Activated CD4-positive, alpha-beta T cell treated with anti-CD3 and anti-CD28 coated beads, Interleukin-2, amount 10 ng/mL, durations not matched to agents 24 days and 14 days (primary cell): Measurements from ENCODE around the gene ANKRD11. TPM values are rescaled to one million over a fixed set of nuclear protein-coding genes. Genes with fewer than 3 reads are reported as not detected.

Source experiments
- DNase-seq: peaks from one replicate; pipeline ENCODE4 v3.0.0; 2022
- H3K27ac Mint-ChIP-seq: one replicate; pipeline ENCODE4 v1.8.0; 2022; ENCODE audit warnings: mild to moderate bottlenecking, mixed read lengths
- H3K27me3 Mint-ChIP-seq: one replicate; pipeline ENCODE4 v1.8.0; 2022; ENCODE audit warnings: mixed read lengths
- H3K36me3 Mint-ChIP-seq: one replicate; pipeline ENCODE4 v1.8.0; 2022; ENCODE audit warnings: low read depth, mild to moderate bottlenecking, mixed read lengths
- H3K4me1 Mint-ChIP-seq: one replicate; pipeline ENCODE4 v1.8.0; 2021; ENCODE audit warnings: mixed read lengths
- H3K4me3 Mint-ChIP-seq: one replicate; pipeline ENCODE4 v1.8.0; 2022; ENCODE audit warnings: mild to moderate bottlenecking, moderate library complexity, mixed read lengths
- H3K9me3 Mint-ChIP-seq: one replicate; pipeline ENCODE4 v1.8.0; 2021; ENCODE audit warnings: mixed read lengths
- intact Hi-C: fragments of 100-400 bp; cut with micrococcal nuclease; formaldehyde crosslinking; loops from one replicate; pipeline ENCODE4 v1.15.1; 2023
- total RNA-seq: library from RNA; stranded (reverse); gene quantifications from 2 replicates; pipeline ENCODE4 v1.2.3, GENCODE V29; 2022

Gene ANKRD11
- 152 TPM in 2 replicates for total RNA-seq

DNA sequence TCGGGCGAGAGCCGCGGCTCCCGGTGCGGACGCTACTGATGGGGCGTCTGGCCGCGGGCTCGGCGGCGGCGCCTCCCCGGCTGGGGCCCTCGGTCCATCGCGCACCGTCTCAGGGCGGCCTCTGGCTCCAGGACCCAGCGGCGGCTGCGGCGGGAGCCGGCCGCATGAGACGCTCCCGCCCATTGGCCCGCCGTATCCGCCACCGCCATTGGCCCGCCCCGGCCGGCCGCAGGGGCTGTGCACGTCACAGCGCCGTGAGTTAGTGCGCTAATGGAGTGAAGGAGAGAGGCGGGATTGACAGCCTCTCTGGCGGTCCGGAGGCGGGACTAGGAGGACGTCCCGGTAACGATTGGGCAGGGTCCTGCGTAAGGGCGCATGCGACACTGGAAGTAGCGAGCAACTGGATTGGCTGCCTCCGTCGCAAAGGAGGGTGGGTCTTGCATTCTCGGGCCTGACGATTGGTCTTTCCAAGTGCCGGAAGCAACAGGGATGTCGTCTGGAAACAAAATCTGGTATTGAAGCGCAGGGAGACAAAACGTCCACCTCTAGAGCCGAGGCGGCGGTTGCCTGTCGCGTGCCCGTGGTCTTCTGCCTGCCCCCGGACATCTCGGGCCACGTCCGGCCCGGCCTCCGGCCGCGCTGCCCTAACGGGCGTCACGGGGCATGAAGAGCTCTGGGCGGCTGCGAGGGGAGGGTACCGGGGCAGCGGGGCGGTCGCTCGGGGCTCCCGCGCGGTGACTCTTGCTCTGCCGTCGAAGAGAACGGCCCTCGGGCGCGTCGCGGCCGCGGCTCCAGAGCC, at the start of gene ANKRD11:
ANKRD11 (minus strand) TSS at position 123 of the 799 bp plus-strand sequence. CDS start 173,542 bp downstream, outside the sequence.
- H3K36me3 Mint-ChIP-seq: peaks cover 10% of the 10 kb centered on the region
- peaks cover 41% of the 10 kb centered on the region for H3K4me1 Mint-ChIP-seq
- intact Hi-C loops: loop anchor here (1.0 kb wide), 4 partner anchors 18 to 249 kb away; partner anchors contain the start of genes RPL13 and SPG7

DNA sequence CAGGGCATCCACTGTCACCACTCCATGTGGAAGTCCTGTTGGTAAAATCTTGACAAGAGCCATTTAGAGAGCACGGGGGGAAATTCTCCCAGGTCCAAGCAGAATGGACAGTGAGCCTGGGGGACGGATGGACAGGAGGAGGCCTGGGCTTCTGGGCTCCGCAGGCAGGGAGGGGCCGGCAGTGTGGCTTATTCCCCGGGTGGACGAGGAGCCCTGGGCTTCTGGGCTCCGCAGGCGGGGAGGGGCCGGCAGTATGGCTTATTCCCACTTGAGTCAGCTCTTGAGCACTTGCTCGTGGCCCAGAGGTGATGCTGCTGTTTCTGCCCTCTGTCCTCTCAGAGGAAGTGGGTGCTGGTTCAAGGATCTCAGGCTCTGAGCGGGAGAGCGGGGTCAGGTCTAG, 47.9 kb upstream of the ANKRD11 start:
- no peak for DNase-seq
- peaks cover 40% of the 10 kb centered on the region for H3K36me3 Mint-ChIP-seq
- peaks cover 24% of the 10 kb centered on the region for H3K4me1 Mint-ChIP-seq
- H3K27ac Mint-ChIP-seq: no peak overlapping the region
- no peaks in the 10 kb centered on the region for H3K9me3 Mint-ChIP-seq
- no peaks in the 10 kb centered on the region for H3K27me3 Mint-ChIP-seq
- H3K4me3 Mint-ChIP-seq: no peak overlapping the region
- intact Hi-C loops: no loop called here

More for the DNA sequence above, at the start of gene ANKRD11:
- H3K9me3 Mint-ChIP-seq: no peaks in the 10 kb centered on the region
- peak within 1 kb of the TSS; percentile 94 for H3K4me3 Mint-ChIP-seq
- DNase-seq: peak; percentile 100
- H3K27ac Mint-ChIP-seq: peak within 1 kb of the TSS; percentile 96
- no peaks in the 10 kb centered on the region for H3K27me3 Mint-ChIP-seq

DNA sequence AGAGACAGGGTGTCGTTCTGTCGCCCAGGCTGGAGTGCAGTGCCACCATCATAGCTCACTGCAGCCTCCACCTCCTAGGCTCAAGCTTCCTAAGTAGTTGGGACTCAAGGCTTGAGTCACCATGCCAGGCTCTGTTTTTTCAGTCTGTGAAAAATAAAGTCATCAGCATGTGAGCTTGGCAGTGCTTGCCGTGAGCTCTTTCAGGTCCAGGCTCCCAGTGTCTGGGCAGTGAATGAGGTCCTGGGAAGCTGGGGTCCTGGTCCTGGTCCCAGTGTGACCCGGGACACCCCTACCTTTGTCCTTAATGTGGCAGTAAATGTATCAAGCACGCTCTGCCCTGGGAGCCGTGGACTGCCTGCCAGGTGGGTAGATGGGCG, 47.2 kb upstream of the ANKRD11 start:
- H3K36me3 Mint-ChIP-seq: peaks cover 44% of the 10 kb centered on the region
- intact Hi-C loops: no loop called here
- no peaks in the 10 kb centered on the region for H3K9me3 Mint-ChIP-seq
- H3K27ac Mint-ChIP-seq: no peak overlapping the region
- no peaks in the 10 kb centered on the region for H3K27me3 Mint-ChIP-seq
- DNase-seq: no peak
- H3K4me3 Mint-ChIP-seq: no peak overlapping the region
- H3K4me1 Mint-ChIP-seq: peaks cover 22% of the 10 kb centered on the region

DNA sequence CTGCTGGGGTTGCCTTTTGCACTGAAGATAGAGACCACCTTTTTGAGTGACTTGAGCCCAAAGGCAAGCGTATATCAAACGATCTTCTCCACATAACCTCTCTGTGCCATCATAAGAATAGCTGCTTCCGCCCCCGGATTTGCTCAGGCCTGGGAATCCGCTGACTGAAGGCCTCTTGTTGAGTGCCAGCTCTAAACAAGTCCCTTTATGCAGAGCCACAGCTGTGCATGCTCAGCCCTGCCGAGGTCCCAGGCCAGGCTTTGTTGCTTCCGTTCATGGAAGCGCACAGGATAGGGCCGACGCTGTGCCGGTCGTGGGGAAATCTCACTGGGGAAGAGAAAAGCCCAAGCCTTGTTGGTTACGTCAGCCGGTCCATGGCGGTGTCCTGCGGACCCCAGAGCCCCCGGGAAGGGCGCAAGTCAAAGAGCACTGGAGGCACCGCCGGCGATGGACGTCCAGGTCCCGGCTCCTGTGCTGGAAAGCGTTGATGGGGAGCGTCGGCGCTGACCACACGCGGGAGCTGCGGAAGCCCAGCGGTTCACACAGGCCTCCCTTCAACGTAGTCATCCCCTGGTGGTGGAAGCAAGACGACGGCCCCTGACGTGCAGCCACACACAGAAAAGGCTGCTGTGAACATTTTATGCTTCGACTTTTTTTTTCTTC, 46.7 kb upstream of the ANKRD11 start:
- intact Hi-C loops: no loop called here
- H3K9me3 Mint-ChIP-seq: no peaks in the 10 kb centered on the region
- no peak overlapping the region for H3K4me3 Mint-ChIP-seq
- H3K27me3 Mint-ChIP-seq: no peaks in the 10 kb centered on the region
- peaks cover 21% of the 10 kb centered on the region for H3K4me1 Mint-ChIP-seq
- H3K27ac Mint-ChIP-seq: no peak overlapping the region
- H3K36me3 Mint-ChIP-seq: peaks cover 45% of the 10 kb centered on the region
- no peak for DNase-seq

DNA sequence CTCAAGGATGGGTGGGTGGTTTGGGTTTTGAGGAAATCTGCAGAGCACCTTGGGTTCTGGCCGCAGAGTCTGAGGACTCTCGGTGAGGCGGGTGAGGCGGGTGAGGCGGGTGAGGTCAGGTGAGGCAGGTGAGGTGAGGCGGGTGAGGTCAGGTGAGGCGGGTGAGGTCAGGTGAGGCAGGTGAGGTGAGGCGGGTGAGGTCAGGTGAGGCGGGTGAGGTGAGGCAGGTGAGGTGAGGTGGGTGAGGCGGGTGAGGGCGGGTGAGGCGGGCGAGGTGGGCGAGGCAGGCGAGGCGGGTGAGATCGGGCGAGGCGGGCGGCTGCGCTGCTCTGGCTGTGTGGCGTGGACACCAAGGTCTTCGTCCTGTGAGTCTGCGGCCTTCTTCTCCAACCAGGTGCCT, 46.0 kb upstream of the ANKRD11 start:
- Mint-ChIP-seq H3K4me3 (no peak overlapping the region), H3K27me3 (no peaks in the 10 kb centered on the region), H3K4me1 (peaks cover 21% of the 10 kb centered on the region), H3K36me3 (peaks cover 48% of the 10 kb centered on the region), H3K27ac (no peak overlapping the region), H3K9me3 (no peaks in the 10 kb centered on the region)
- intact Hi-C loops: no loop called here
- DNase-seq: no peak

DNA sequence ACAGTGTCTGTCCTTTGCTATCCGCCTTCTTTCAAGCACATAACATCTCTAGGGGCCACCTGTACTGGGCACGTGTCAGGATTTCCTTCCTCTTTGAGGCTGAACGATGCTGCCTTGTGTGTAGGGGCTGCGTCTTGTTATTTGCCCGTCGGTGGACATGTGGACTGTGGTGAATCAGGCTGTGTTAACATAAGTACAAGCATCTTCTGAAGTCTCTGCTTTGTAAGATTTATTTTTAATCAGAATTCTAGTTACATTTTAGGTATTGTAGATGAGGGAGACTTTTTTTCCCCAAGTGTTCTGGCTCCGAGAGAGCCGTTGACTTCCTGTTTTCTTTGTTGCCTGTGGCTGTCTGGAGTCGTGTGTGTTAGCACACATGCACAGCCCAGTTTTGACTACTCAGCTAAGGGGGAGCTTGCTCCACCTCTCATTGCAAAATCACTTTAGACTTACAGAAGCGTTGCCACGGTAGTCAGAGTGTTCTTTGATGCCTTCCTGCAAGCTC, 43.9 kb upstream of the ANKRD11 start:
- intact Hi-C loops: no loop called here
- peaks cover 56% of the 10 kb centered on the region for H3K36me3 Mint-ChIP-seq

DNA sequence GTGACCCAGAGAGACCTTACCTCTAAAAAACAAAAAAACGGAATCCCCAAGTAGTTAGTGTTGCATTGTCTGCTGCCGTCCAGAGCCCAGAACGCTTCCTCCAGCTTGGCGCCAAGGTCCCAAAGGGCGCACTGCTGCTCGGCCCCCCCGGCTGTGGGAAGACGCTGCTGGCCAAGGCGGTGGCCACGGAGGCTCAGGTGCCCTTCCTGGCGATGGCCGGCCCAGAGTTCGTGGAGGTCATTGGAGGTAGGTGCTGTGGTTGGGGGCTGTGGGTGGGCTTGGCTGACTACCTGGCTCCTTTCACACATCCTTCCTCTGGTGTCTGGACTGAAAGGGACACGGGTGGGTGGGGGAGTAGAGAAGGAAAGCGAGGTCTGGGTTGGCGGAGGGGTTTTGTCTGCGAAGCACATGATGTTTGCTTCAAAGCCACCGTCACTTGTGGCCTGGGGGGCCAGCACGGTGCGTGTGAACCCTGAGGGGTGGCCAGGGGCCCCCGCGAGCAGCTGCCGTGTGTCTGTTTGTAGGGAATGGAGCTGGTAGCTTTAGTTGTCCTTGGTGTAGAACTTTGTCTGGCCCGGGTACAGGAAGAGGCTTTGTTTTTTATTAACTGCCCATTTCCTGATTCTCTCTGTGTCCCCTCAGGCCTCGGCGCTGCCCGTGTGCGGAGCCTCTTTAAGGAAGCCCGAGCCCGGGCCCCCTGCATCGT, 41.6 kb upstream of the ANKRD11 start:
- peaks cover 66% of the 10 kb centered on the region for H3K36me3 Mint-ChIP-seq

More for the DNA sequence above, 43.9 kb upstream of the ANKRD11 start:
- no peaks in the 10 kb centered on the region for H3K27me3 Mint-ChIP-seq
- H3K27ac Mint-ChIP-seq: peak overlapping the region; percentile 87
- H3K4me1 Mint-ChIP-seq: peaks cover 19% of the 10 kb centered on the region
- peak; percentile 81 for DNase-seq
- H3K9me3 Mint-ChIP-seq: no peaks in the 10 kb centered on the region
- peak overlapping the region; percentile 47 for H3K4me3 Mint-ChIP-seq

DNA sequence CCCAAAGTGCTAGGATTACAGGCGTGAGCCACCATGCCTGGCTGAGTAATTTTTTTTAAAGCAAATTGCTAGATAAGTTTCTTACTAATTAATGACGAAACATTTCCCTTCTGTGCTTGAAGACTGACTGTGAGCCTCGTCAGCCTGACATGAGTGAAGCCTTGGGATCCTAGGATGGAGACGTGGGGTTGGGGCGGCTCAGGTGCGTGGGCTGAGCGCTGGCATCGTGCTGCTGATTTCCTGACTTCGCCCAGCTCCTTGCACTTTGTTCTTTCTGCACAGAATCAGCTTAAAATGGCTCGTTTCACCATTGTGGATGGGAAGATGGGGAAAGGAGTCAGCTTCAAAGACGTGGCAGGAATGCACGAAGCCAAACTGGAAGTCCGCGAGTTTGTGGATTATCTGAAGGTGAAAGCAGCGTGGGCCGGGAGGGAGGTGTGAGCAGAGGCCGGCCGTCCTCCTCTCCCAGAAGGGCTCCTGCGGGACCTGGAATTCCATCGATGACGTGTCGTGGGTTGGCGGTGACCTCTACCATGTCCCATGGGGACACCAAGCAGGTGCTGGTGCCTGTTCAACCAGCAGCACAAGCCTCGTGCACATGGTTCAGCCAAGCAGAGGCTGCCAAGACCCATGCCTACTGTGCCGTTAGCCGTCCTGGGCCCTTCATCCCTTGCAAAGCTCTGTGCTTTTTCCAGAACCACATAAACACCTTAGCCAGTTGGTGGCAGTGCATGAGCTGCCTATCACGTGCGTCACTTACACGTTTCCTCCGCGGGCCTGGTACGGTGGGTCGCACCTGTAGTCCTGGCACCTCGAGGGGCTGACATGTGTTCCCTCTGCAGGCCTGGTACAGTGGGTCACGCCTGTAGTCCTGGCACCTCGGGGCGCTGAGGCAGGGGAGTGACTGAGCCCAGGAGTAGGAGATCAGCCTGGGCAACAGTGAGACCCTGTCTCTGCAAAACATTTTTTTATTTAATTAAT, 40.3 kb upstream of the ANKRD11 start:
- H3K36me3 Mint-ChIP-seq: peaks cover 72% of the 10 kb centered on the region
- H3K4me1 Mint-ChIP-seq: peaks cover 19% of the 10 kb centered on the region
- no peaks in the 10 kb centered on the region for H3K9me3 Mint-ChIP-seq
- no peak for DNase-seq
- H3K27ac Mint-ChIP-seq: no peak overlapping the region
- H3K4me3 Mint-ChIP-seq: no peak overlapping the region
- H3K27me3 Mint-ChIP-seq: no peaks in the 10 kb centered on the region
- intact Hi-C loops: no loop called here

More for the DNA sequence above, 41.6 kb upstream of the ANKRD11 start:
- Mint-ChIP-seq H3K4me3 (no peak overlapping the region), H3K4me1 (peaks cover 19% of the 10 kb centered on the region), H3K9me3 (no peaks in the 10 kb centered on the region), H3K27ac (no peak overlapping the region), H3K27me3 (no peaks in the 10 kb centered on the region)
- no peak for DNase-seq
- intact Hi-C loops: no loop called here

DNA sequence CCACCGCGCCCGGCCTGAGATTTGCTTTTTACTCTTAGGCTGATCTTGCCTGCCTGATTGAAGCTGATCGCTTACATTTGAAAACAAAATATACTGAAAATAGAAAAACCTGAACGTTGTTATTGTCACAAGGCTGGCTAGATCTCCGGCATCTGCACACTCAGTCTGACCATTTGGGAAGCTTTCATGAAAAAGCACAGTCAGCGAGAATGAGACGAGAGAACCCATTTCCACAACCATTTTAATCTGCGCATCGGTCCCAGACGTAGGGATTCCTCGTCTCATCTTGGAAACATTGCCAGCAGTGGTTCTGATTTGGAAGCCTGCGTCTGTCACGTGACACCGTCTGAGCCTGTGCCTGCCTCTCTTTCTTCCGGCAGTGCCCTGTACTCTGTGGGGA, 38.7 kb upstream of the ANKRD11 start:
- peaks cover 10% of the 10 kb centered on the region for H3K4me1 Mint-ChIP-seq
- H3K27ac Mint-ChIP-seq: no peak overlapping the region
- H3K4me3 Mint-ChIP-seq: no peak overlapping the region
- intact Hi-C loops: no loop called here
- peaks cover 70% of the 10 kb centered on the region for H3K36me3 Mint-ChIP-seq
- DNase-seq: no peak
- no peaks in the 10 kb centered on the region for H3K9me3 Mint-ChIP-seq
- no peaks in the 10 kb centered on the region for H3K27me3 Mint-ChIP-seq

DNA sequence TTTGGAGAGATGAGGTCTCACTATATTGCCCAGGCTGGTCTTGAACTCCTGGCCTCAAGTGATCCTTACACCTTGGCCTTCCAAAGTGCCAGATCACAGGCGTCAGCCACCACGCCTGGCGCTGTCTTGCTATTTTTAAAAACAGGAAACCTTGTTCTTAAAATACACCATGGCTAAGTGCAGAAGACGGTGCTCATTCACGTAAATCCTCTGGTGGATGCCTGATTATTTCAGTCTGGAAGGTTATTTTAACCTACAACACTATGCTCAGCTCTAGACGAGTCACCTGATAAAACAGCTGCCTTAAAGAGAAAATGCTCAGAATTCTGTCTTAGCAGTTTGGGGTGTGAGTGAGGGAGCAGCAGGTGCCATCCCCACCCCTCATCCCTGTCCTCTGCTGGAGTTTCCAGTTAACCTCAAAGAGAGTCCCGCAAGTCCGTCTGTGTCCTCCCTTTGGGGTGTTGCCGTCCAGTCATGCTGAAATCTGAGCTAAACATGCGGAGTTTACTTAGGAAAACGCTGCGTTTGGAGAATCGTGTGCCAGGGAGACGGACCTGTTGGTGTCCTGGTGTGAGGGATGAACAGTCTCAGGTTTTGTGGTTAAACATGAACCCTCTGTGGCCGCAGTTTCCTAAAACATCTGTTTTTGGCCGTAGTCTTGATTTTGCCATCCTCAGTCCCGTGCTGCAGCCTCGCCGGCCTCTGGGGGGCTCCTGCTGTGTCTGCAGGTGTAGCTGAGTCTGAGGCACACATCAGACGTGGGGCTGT, 35.0 kb upstream of the ANKRD11 start:
- Mint-ChIP-seq H3K27me3 (no peaks in the 10 kb centered on the region), H3K9me3 (no peaks in the 10 kb centered on the region), H3K27ac (no peak overlapping the region), H3K4me3 (no peak overlapping the region), H3K36me3 (peaks cover 59% of the 10 kb centered on the region), H3K4me1 (peaks cover 2% of the 10 kb centered on the region)
- DNase-seq: no peak
- intact Hi-C loops: no loop called here

DNA sequence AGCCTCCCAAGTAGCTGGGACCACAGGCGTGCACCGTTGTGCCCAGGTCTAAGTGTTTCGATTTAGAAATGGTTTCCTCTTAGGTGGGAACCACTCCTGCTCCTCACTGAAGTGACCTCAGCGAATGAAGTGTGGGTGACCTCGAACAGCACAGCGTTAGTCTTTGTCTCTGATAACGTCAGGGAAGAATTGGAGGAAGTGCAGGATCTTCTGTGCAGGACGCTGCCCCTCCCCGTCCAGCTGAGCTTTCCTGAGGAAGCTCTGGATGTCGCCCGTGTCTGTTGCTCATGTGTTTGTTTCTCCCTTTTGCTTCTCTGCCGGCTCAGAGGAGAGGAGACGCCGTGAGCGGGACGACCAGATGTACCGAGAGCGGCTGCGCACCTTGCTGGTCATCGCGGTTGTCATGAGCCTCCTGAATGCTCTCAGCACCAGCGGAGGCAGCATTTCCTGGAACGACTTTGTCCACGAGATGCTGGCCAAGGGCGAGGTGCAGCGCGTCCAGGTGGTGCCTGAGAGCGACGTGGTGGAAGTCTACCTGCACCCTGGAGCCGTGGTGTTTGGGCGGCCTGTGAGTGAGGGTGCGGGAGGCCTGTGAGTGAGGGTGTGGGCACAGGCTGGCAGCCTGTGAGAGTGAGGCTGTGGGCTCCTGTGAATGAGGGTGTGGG, 33.5 kb upstream of the ANKRD11 start:
- Mint-ChIP-seq H3K4me3 (no peak overlapping the region), H3K9me3 (no peaks in the 10 kb centered on the region), H3K27me3 (no peaks in the 10 kb centered on the region), H3K27ac (no peak overlapping the region), H3K4me1 (peaks cover 2% of the 10 kb centered on the region), H3K36me3 (peaks cover 54% of the 10 kb centered on the region)
- intact Hi-C loops: no loop called here
- DNase-seq: no peak

DNA sequence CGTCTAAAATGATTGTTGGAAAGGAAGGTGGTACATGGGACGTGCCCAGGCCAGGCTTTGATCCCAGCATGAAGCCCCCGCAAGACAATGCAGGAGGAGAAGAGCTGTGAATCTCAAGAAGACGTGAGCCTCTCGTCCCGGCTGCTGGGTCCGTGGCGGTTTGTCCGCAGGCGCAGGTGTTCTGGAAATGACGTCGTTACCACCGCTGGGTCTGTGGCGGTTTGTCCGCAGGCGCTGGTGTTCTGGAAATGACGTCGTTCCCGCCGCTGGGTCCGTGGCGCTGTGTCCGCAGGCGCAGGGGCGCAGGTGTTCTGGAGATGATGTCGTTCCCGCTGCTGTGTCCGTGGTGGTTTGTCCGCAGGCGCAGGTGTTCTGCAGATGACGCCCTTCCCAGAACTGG, 31.9 kb upstream of the ANKRD11 start:
- peaks cover 2% of the 10 kb centered on the region for H3K4me1 Mint-ChIP-seq
- H3K27ac Mint-ChIP-seq: no peak overlapping the region
- intact Hi-C loops: no loop called here
- DNase-seq: no peak
- no peaks in the 10 kb centered on the region for H3K27me3 Mint-ChIP-seq
- H3K4me3 Mint-ChIP-seq: no peak overlapping the region
- H3K36me3 Mint-ChIP-seq: peaks cover 60% of the 10 kb centered on the region
- no peaks in the 10 kb centered on the region for H3K9me3 Mint-ChIP-seq
